GM23338 (cell line): Measurements from ENCODE around the gene DCBLD1.

Source experiments
- CREB1 ChIP-seq: fragments of 250-450 bp; sonication (Bioruptor Pico); IDR thresholded peaks from 2 replicates; pipeline ENCODE4 v1.5.0; 2020; ENCODE audit warnings: low read depth, mild to moderate bottlenecking, moderate library complexity
- CTCF ChIP-seq, 2 experiments: fragments of 200-600 bp in 1 of 2; sonication (generic) in 1 of 2; conservative IDR thresholded peaks; 2 replicates each; pipeline versions ENCODE4 v1.5.1 to v1.6.1; 2016 to 2017; ENCODE audit warnings: antibody characterized with exemption in 2 of 2, low read depth in 2 of 2, mild to moderate bottlenecking in 2 of 2, moderate library complexity in 1 of 2
- ETS1 ChIP-seq: IDR thresholded peaks from 2 replicates; pipeline ENCODE4 v1.6.1; 2016; ENCODE audit warnings: antibody characterized with exemption
- EZH2 ChIP-seq: fragments of 200-600 bp; sonication (generic); IDR thresholded peaks from one replicate; pipeline ENCODE4 v1.8.0; 2017; ENCODE audit warnings: antibody characterized with exemption, mild to moderate bottlenecking, low read depth; ENCODE audit not compliant: unreplicated experiment
- EZH2phosphoT487 ChIP-seq: fragments of 200-600 bp; sonication (generic); IDR thresholded peaks from one replicate; pipeline ENCODE4 v1.8.1; 2018; ENCODE audit warnings: antibody characterized with exemption; ENCODE audit not compliant: unreplicated experiment
- POLR2AphosphoS5 ChIP-seq: IDR thresholded peaks from 2 replicates; pipeline ENCODE4 v1.6.1; 2016; ENCODE audit warnings: antibody characterized with exemption, low read depth
- REST ChIP-seq: IDR thresholded peaks from one replicate; pipeline ENCODE4 v1.6.1; 2018; ENCODE audit warnings: antibody characterized with exemption; ENCODE audit not compliant: unreplicated experiment
- STAT1 ChIP-seq: IDR thresholded peaks from one replicate; pipeline ENCODE4 v1.6.1; 2016; ENCODE audit warnings: antibody characterized with exemption; ENCODE audit not compliant: unreplicated experiment
- ZNF114 ChIP-seq: fragments of 250-450 bp; sonication (Bioruptor Pico); IDR thresholded peaks from 2 replicates; pipeline ENCODE4 v1.5.0; 2020; ENCODE audit warnings: mild to moderate bottlenecking, moderate library complexity
- ZNF462 ChIP-seq: fragments of 250-450 bp; sonication (Bioruptor Pico); IDR thresholded peaks from 2 replicates; pipeline ENCODE4 v1.5.0; 2020; ENCODE audit warnings: mild to moderate bottlenecking, moderate library complexity

GRCh38 chr6:117540670-117541069 lies 58.2 kb downstream of the DCBLD1 start:
- TF ChIP-seq CTCF (conservative IDR thresholded peaks at IDR 0.05; ENCODE audit: low read depth in 2 of 2) (no peak), CREB1 (CRISPR knock-in tag) (no peak), POLR2AphosphoS5 (no peak), REST (no peak), EZH2phosphoT487 (no peak), EZH2 (no peak), ZNF462 (no peak), ZNF114 (CRISPR knock-in tag) (no peak), ETS1 (no peak), STAT1 (no peak)
